ENCODE results near the gene TAF11L10. TPM values are rescaled to one million over a fixed set of nuclear protein-coding genes. Genes with fewer than 3 reads are reported as not detected.
"Not testable (repeated sequence)": the region's sequence is repeated elsewhere in the genome, so short reads cannot be mapped to it uniquely, and the experiment has no call there.

TAF11L10 gene
- not detected in 2 replicates for total RNA-seq

DNA sequence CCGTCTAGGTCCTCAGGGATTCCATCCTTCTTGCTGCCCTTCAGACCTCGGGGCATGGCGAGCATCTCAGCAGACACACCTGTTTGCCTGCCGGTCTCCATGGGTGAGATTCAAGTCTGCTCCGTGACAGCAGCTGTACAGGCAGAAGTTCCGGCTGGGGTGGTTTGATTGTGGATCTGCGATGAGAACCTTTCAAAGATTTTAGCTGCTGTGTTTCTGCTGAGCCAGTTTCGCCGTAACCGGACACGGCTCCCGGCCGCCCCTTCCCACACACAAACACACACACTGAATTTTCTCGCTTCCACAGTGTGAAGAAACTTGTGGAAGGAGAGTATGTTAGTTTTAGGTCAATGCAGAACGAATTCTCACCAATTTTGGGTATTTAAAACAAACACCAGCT is at the start of gene TAF11L10:
Gene TAF11L10 (minus strand): TSS at position 101 of the 400 bp plus-strand sequence.
- H3K4me1 Mint-ChIP-seq (ENCODE audit: low read depth); H3K36me3 Mint-ChIP-seq (ENCODE audit: low read depth); intact Hi-C loops (cut with micrococcal nuclease); H3K4me3 Mint-ChIP-seq (ENCODE audit: low read depth); H3K27ac Mint-ChIP-seq; H3K27me3 Mint-ChIP-seq (ENCODE audit: low read depth); DNase-seq (ENCODE audit: low spot score): not testable (repeated sequence)
- H3K9me3 Mint-ChIP-seq = peaks cover 18% of the 10 kb centered on the region

DNA sequence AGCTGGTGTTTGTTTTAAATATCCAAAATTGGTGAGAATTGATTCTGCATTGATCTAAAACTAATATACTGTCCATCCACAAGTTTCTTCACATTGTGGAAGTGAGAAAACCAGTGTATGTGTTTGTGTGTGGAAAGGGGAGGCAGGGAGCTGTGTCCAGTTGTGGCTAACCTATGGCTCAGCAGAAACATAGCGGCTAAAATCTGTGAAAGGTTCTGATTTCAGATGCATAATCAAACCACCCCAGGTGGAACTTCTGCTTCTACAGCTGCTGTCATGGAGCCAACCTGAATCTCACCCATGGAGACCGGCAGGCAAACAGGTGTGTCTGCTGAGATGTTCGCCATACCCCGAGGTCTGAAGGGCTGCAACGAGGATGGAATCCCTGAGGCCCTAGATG is 36.5 kb upstream of the TAF11L10 start, which contains the start of gene TAF11L14:
Gene TAF11L14 (plus strand): TSS at position 301 of the 400 bp plus-strand sequence.
- Mint-ChIP-seq H3K9me3 (peaks cover 39% of the 10 kb centered on the region), H3K4me3 (ENCODE audit: low read depth) (no peak within 1 kb of the TSS), H3K27me3 (ENCODE audit: low read depth) (no peaks in the 10 kb centered on the region), H3K36me3 (ENCODE audit: low read depth) (no peaks in the 10 kb centered on the region), H3K4me1 (ENCODE audit: low read depth) (no peaks in the 10 kb centered on the region), H3K27ac (no peak within 1 kb of the TSS)
- no peak for DNase-seq (ENCODE audit: low spot score)
- intact Hi-C loops (cut with micrococcal nuclease) = no loop called here

DNA sequence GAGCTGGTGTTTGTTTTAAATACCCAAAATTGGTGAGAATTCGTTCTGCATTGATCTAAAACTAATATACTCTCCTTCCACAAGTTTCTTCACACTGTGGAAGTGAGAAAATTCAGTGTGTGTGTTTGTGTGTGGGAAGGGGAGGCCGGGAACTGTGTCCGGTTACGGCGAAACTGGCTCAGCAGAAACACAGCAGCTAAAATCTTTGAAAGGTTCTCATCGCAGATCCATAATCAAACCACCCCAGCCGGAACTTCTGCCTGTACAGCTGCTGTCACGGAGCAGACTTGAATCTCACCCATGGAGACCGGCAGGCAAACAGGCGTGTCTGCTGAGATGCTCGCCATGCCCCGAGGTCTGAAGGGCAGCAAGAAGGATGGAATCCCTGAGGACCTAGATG is 34.2 kb upstream of the TAF11L10 start, which contains the start of gene TAF11L13:
Gene TAF11L13 (plus strand): TSS at position 301 of the 400 bp plus-strand sequence.
- H3K27ac Mint-ChIP-seq; intact Hi-C loops (cut with micrococcal nuclease); H3K36me3 Mint-ChIP-seq (ENCODE audit: low read depth); DNase-seq (ENCODE audit: low spot score); H3K27me3 Mint-ChIP-seq (ENCODE audit: low read depth); H3K4me3 Mint-ChIP-seq (ENCODE audit: low read depth); H3K4me1 Mint-ChIP-seq (ENCODE audit: low read depth): not testable (repeated sequence)
- H3K9me3 Mint-ChIP-seq = peaks cover 33% of the 10 kb centered on the region

DNA sequence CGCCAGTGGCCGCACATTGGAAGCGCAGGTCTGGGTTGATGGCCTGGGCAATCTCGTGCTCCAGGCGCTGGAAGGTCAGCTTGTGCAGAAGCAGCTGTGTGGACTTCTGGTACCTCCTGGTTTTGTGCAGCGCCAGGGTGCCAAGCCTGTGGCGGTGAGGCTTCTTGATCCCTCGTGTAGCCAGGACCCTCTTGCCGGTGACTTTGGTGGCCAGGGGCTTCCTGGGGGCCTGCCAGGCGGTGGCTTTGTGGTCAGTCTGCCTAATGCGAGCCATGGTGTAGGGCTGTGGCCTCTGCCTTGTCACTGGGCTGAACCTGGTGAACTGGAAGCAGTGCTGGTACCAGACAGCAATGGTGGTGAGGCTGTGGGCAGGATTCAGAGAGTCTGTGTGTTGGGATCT is 28.1 kb upstream of the TAF11L10 start:
- H3K36me3 Mint-ChIP-seq (ENCODE audit: low read depth) = no peaks in the 10 kb centered on the region
- intact Hi-C loops (cut with micrococcal nuclease) = no loop called here
- no peaks in the 10 kb centered on the region for H3K27me3 Mint-ChIP-seq (ENCODE audit: low read depth)
- H3K4me3 Mint-ChIP-seq (ENCODE audit: low read depth) = no peak overlapping the region
- no peak overlapping the region for H3K27ac Mint-ChIP-seq
- H3K4me1 Mint-ChIP-seq (ENCODE audit: low read depth) = no peaks in the 10 kb centered on the region
- H3K9me3 Mint-ChIP-seq = peaks cover 17% of the 10 kb centered on the region
- no peak for DNase-seq (ENCODE audit: low spot score)

GRCh38 chr5:17620627-17621026 is 23.0 kb upstream of the TAF11L10 start:
- intact Hi-C loops (cut with micrococcal nuclease) = no loop called here
- no peaks in the 10 kb centered on the region for H3K27me3 Mint-ChIP-seq (ENCODE audit: low read depth)
- H3K27ac Mint-ChIP-seq = no peak overlapping the region
- DNase-seq (ENCODE audit: low spot score) = no peak
- peaks cover 29% of the 10 kb centered on the region for H3K9me3 Mint-ChIP-seq
- H3K4me3 Mint-ChIP-seq (ENCODE audit: low read depth) = no peak overlapping the region
- H3K4me1 Mint-ChIP-seq (ENCODE audit: low read depth) = no peaks in the 10 kb centered on the region
- no peaks in the 10 kb centered on the region for H3K36me3 Mint-ChIP-seq (ENCODE audit: low read depth)

DNA sequence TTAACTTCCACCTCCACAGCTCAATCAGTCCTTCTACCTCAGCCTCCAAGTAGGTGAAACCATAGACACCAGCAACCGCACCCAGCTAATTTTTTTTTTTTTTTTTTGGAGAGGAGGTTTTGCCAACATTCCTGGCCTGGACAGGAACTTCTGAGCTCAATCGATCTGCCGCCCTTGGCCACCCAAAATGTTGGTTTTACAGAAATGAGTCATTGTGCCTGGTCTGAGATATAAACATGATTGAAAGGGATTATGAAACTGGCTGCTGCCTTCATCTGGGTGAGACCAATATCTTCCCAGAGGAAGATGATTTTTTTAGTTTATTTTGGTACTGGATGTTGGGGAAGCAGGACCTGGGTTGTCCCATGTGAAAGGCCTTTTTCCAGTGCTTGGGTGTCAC is 21.7 kb upstream of the TAF11L10 start:
- Mint-ChIP-seq H3K4me3 (ENCODE audit: low read depth) (no peak overlapping the region), H3K27me3 (ENCODE audit: low read depth) (no peaks in the 10 kb centered on the region), H3K4me1 (ENCODE audit: low read depth) (no peaks in the 10 kb centered on the region), H3K36me3 (ENCODE audit: low read depth) (no peaks in the 10 kb centered on the region), H3K27ac (no peak overlapping the region), H3K9me3 (peaks cover 29% of the 10 kb centered on the region)
- DNase-seq (ENCODE audit: low spot score) = no peak
- intact Hi-C loops (cut with micrococcal nuclease) = no loop called here

DNA sequence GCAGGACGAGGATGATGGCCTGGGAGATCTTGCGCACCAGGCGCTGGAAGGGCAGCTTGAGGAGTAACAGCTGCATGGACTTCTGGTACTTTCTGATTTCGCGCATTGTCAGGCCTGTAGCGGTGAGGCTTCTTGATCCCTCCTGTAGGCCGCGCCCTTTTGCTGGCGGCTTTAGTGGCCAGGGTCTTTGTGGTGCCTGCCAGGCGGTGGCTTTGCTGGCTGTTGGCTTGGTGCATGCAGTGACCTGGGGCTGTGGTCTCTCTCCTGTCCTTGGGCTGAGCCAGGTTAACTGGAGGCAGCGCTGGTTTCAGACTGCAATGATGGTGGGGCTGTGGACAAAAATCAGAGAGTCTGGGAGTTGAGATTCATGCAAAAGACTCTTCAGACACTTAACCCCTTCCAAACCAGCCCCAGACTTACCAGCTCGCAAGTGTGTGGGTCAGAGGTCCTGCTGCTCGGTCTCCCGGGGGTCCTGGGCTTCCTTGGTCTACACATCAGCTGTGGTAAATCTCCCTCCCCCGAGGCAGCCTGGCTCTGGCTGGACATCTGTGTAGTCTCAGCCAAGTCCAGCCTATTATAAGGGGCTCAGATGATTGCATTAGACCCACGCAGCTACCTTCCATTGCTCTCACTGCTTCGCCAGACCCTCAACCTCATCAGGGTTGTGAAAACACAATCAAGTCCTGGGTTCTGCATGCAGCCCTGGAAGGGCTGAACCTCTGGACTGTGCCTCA is 17.4 kb upstream of the TAF11L10 start:
- Mint-ChIP-seq H3K4me3 (ENCODE audit: low read depth) (no peak overlapping the region), H3K36me3 (ENCODE audit: low read depth) (no peaks in the 10 kb centered on the region), H3K4me1 (ENCODE audit: low read depth) (no peaks in the 10 kb centered on the region), H3K27ac (no peak overlapping the region), H3K9me3 (peaks cover 33% of the 10 kb centered on the region), H3K27me3 (ENCODE audit: low read depth) (no peaks in the 10 kb centered on the region)
- no peak for DNase-seq (ENCODE audit: low spot score)
- intact Hi-C loops (cut with micrococcal nuclease) = no loop called here

- H3K27me3 Mint-ChIP-seq (ENCODE audit: low read depth) = not testable (repeated sequence)
Measured at GRCh38 chr5:17610092-17610491, 12.5 kb upstream of the TAF11L10 start, which contains the start of gene TAF11L12. TSS of gene TAF11L12 (plus strand) at chr5:17610392.

GRCh38 chr5:17607461-17607860 is 9.8 kb upstream of the TAF11L10 start:
- DNase-seq (ENCODE audit: low spot score); H3K27me3 Mint-ChIP-seq (ENCODE audit: low read depth); H3K27ac Mint-ChIP-seq; H3K36me3 Mint-ChIP-seq (ENCODE audit: low read depth); H3K4me1 Mint-ChIP-seq (ENCODE audit: low read depth); intact Hi-C loops (cut with micrococcal nuclease); H3K4me3 Mint-ChIP-seq (ENCODE audit: low read depth): not testable (repeated sequence)
- peaks cover 46% of the 10 kb centered on the region for H3K9me3 Mint-ChIP-seq

More at GRCh38 chr5:17610092-17610491, 12.5 kb upstream of the TAF11L10 start, which contains the start of gene TAF11L12:
- intact Hi-C loops (cut with micrococcal nuclease); H3K27ac Mint-ChIP-seq; H3K4me1 Mint-ChIP-seq (ENCODE audit: low read depth); H3K4me3 Mint-ChIP-seq (ENCODE audit: low read depth); DNase-seq (ENCODE audit: low spot score); H3K36me3 Mint-ChIP-seq (ENCODE audit: low read depth): not testable (repeated sequence)
- peaks cover 42% of the 10 kb centered on the region for H3K9me3 Mint-ChIP-seq

GRCh38 chr5:17604951-17605350 is 7.3 kb upstream of the TAF11L10 start:
- intact Hi-C loops (cut with micrococcal nuclease) = no loop called here
- Mint-ChIP-seq H3K9me3 (peaks cover 43% of the 10 kb centered on the region), H3K36me3 (ENCODE audit: low read depth) (no peaks in the 10 kb centered on the region), H3K4me3 (ENCODE audit: low read depth) (no peak overlapping the region), H3K27me3 (ENCODE audit: low read depth) (no peaks in the 10 kb centered on the region), H3K27ac (no peak overlapping the region), H3K4me1 (ENCODE audit: low read depth) (no peaks in the 10 kb centered on the region)
- no peak for DNase-seq (ENCODE audit: low spot score)

- intact Hi-C loops (cut with micrococcal nuclease); H3K4me3 Mint-ChIP-seq (ENCODE audit: low read depth); DNase-seq (ENCODE audit: low spot score); H3K27me3 Mint-ChIP-seq (ENCODE audit: low read depth); H3K27ac Mint-ChIP-seq; H3K4me1 Mint-ChIP-seq (ENCODE audit: low read depth); H3K36me3 Mint-ChIP-seq (ENCODE audit: low read depth): not testable (repeated sequence)
- H3K9me3 Mint-ChIP-seq = peaks cover 49% of the 10 kb centered on the region
Measured at GRCh38 chr5:17603880-17604279, 6.3 kb upstream of the TAF11L10 start, which contains the start of gene TAF11L11. TSS of gene TAF11L11 (plus strand) at chr5:17604183.

DNA sequence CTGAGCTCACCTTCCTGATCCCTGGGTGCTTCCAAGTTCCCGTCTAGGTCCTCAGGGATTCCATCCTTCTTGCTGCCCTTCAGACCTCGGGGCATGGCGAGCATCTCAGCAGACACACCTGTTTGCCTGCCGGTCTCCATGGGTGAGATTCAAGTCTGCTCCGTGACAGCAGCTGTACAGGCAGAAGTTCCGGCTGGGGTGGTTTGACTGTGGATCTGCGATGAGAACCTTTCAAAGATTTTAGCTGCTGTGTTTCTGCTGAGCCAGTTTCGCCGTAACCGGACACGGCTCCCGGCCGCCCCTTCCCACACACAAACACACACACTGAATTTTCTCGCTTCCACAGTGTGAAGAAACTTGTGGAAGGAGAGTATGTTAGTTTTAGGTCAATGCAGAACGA is 3.4 kb downstream of the TAF11L10 start, which contains the start of gene TAF11L9:
Gene TAF11L9 (minus strand): TSS at position 140 of the 400 bp plus-strand sequence.
- H3K4me3 Mint-ChIP-seq (ENCODE audit: low read depth); H3K9me3 Mint-ChIP-seq; H3K36me3 Mint-ChIP-seq (ENCODE audit: low read depth); H3K27ac Mint-ChIP-seq; intact Hi-C loops (cut with micrococcal nuclease); H3K27me3 Mint-ChIP-seq (ENCODE audit: low read depth); H3K4me1 Mint-ChIP-seq (ENCODE audit: low read depth); DNase-seq (ENCODE audit: low spot score): not testable (repeated sequence)

GRCh38 chr5:17590860-17591259 is 6.8 kb downstream of the TAF11L10 start, which contains the start of gene TAF11L8:
TSS of gene TAF11L8 (minus strand) at chr5:17590960.
- H3K4me1 Mint-ChIP-seq (ENCODE audit: low read depth); H3K27ac Mint-ChIP-seq; H3K36me3 Mint-ChIP-seq (ENCODE audit: low read depth); DNase-seq (ENCODE audit: low spot score); H3K27me3 Mint-ChIP-seq (ENCODE audit: low read depth); H3K4me3 Mint-ChIP-seq (ENCODE audit: low read depth); H3K9me3 Mint-ChIP-seq; intact Hi-C loops (cut with micrococcal nuclease): not testable (repeated sequence)

Data from activated T-helper 2 cell treated with anti-CD3 and anti-CD28 coated beads, Interferon-gamma antibody, Interleukin-2, Interleukin-4, amounts not matched to agents 10 μg/mL and 5 μg/mL and 100 μg/mL, durations not matched to agents 14 hours and 24 hours and 36 hours (primary cell).